GM21825 (cell line): ENCODE data around the gene HAGH.
"Not testable (repeated sequence)": the region's sequence is repeated elsewhere in the genome, so short reads cannot be mapped to it uniquely, and the experiment has no call there.

ENCODE experiments used
- ATAC-seq: cut with Tn5 transposase; IDR thresholded peaks from one replicate; pipeline ENCODE4 v1.9.1; 2021; ENCODE audit warnings: mild to moderate bottlenecking, moderate library complexity; ENCODE audit not compliant: unreplicated experiment

Gene HAGH

DNA sequence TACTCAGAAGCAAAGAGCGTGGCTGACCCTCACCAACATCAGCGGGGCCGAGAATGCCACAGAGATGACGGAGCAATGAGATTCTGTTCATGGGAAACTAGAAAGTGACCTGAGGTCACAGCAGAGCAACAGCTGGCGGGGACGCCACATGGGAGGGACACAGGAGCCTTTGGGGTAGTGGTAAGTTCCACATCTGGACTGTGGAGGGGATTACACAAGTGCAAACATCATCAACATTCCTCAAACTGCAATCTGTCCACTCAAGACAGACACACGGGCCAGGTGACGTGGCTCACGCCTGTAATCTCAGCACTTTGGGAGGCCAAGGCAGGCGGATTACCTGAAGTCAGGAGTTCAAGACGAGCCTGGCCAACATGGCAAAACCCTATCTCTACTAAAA, 11.2 kb downstream of the HAGH start:
- no peak for ATAC-seq

DNA sequence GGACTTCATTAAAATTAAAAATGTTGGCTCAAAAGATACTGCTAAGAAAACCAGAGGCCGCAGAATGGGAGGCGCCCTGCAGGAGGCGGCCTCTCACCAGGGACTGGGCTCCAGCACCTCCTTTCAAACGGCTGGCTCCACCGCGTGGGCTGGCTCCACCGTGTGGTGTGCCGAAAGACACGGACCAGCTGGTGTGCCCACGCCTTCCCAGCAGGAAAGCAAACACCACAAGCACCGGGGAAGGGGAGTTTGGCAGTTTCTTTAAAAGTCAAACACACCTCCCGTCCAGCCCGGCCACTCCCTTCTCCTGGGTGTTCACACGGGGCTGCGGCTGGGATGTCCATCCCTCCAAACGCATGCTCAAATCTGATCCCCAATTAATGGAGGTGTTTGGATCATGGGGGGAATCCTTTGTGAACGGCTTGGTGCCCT, 13.9 kb downstream of the HAGH start:
- ATAC-seq, result no peak

DNA sequence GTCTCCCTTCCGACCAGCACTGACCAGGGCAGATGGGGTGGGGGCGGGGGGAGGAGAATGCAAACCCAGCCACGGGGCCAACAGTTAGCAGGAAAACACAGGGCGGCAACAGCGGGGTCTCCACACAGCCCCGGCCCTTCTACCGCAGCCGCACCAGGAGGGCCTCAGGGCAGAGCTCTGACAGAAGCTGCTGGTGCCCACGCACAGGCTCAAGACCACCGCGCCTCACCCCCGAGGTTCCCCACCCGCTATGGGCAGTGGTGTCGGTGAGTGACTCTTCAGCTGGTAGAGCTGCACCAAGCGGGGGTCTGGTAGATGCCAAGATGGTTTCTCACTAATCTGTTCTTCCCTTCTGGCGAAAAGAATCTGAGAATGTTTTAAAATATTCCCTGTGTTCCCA, 16.1 kb downstream of the HAGH start:
- no peak for ATAC-seq

DNA sequence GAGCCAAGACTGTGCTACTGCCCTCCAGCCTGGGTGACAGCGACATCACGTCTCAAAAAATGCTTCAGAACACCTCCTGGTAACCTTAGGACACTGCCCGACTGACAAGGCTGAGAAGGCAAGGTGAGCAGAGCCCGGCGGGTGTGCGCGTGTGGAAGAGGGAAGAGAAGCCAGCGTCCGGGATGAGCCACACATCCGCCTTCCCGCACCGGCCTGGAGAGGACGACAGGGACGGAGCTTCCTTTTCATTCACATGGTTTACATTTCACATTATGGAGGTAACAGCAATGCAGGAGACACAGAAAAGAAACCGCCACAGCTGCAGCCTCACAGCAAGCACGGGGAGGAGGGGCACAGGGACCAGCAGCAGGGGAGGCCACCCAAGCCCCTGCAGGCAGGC, 16.5 kb downstream of the HAGH start:
- no peak for ATAC-seq

DNA sequence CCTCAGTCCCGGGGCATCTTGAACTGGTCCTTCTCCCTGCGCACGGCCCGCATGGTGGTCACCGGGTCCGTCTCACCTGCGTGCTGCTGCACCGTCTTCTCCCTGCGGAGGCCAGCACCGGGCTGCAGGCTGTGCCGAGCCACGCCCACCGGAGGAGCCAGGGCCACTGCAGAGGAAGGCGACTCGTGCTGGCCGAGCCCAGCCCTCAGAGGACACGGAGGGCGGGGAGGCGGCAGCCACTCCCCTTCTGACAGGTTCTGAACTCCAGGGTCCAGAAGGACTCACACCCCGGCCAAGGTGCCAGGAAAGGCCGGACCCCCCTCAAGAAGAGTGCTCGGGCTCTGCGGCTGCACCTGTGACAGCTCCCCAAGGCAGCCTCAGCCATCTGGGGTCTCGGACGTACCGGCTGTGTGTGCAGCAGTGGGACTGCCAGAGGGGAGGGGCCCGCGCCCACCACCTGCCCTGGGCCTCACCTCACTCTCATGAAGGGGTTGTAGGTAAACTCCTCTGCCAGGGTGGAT, 17.3 kb downstream of the HAGH start:
- no peak for ATAC-seq

DNA sequence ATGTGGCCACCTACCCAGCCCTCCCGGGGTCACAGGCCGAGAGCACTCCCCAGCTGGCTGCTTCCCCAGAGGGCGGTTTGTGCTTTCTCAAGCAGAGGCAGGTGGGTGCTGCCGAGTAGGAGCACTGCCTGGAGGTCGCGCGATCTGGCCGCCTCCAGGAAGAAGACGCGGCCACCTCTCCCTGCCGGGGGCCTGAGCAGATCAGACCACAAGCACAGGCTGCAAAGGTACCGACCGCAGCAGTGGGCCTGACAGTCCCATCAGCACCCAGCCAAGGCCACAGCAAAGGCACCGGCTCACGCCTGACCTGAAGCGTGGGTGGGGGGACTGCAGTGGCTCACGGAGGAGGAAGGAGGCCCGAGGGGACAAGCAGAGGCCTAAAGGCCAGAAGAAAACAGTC, 17.9 kb downstream of the HAGH start:
- no peak for ATAC-seq

DNA sequence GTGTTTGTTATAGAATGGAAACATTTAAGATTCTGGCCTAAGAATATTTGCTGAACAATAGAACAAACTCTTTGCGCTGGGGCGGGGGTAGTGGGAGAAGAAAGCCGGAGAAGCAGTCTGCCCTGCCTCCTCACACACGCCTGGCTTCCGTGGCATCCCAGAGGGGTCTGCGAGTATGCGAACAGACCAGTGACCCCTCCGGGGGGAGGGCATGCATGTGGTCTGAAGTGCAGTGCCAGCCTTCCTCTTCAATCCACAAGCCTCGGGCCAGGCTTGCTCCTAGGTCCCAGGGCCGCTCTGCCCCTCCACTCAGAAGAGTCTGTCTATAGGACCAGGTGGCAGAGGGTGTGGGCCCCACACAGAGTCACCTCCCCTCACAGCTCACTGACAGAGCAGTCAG, 19.0 kb downstream of the HAGH start:
- no peak for ATAC-seq

DNA sequence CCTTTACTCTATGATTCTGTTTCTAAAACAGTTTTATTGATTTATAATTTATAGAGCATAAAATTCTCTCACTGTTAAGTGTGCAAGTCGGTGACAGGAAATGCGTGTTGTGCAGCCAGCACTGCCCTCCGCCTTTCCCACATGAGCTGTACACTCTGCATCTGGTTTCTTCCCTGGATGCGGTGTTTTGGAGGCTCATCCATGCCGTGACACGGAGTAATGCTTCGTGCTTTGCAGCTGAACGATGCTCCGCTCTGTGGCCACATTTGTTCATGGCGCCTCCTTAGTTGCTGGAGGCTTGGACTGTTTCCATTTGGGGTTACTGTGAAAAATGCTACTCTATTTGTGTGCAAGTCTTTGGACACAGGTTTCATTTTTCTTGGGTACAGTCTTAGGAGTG, 25.9 kb downstream of the HAGH start:
- ATAC-seq, result no peak

DNA sequence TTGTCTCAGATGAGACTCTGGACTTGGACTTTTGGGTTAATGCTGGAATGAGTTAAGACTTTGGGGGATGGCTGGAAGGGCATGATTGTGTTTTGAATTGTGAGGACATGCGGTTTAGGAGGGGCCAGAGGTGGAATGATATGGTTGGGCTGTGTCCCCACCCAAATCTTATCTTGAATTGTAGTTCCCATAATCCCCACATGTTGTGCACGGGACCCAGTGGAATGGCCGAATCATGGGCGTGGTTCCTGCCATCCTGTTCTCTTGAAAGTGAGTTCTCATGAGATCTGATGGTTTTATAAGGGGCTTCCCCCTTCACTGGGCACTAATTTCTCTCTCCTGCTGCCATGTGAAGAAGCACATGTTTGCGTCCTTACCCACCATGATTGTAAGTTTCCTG, 27.4 kb downstream of the HAGH start:
- not testable (repeated sequence) for ATAC-seq

DNA sequence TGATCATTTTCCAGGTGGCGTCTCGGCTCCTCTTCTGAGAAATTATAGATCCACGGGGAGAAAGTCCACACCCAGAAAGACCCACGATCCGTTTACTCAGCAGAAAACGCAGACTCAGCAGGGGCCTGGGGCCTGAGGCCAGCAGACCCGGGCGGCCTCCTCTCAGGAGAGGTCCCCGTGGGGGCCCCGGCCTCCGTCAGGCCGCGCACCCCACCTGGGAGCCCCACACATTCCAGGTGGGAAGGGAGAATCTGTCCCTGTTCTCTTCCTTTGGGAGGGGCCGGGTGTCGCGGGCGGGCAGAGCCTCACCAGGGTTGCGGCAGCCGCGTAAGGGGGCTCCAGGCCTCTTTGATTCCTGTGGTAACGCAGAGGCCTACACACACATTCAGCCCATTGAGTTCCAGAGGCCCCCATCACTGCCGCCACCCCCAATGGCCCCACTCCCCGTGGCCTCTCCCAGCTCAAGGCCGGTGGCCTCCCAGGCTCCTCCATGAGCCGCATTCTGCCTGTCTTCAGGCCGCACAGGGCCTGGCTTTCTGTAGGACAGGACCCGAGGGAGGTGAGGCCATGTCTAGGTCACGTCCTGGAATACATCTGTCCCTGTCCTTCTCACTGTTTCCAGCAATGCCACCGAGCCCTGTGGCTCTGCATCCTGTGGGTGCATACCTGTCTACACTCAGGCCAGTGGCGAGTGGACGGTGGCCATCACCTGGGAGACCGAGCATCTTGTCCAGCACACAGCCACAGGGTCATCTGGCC, 31.5 kb downstream of the HAGH start:
- ATAC-seq, result no peak

DNA sequence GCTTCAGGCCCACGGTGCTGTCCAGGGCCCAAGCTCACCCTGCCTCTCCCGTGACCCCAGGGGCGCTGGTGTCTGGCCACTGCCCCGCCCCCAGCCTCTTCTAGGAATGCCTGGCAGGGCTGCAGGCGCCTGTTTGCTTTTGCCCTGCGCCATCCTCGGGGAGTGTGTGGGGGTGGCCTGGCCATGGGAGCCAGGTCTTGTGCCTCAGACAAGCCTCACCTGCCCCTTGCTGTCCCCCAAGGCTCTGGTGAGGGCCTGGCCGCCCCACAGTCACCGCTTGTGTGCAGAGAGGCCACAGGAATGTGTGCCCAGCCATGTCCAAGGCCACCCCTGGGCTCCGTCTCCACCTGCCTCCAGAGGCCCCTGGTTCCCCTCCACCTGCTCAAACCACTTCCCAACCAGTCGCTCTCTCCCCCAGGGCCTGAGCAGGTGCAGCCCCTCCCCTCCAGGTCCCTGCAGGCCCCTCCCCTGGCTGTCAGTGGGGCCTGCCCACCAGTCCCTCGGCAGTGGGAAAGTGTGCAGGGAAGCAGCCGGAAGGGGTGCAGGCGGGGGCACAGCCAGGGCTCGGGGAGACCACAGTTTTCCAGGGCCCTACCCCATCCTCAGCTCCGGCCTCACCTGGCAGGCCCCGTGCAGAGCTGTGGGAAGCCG, 32.3 kb downstream of the HAGH start:
- no peak for ATAC-seq

DNA sequence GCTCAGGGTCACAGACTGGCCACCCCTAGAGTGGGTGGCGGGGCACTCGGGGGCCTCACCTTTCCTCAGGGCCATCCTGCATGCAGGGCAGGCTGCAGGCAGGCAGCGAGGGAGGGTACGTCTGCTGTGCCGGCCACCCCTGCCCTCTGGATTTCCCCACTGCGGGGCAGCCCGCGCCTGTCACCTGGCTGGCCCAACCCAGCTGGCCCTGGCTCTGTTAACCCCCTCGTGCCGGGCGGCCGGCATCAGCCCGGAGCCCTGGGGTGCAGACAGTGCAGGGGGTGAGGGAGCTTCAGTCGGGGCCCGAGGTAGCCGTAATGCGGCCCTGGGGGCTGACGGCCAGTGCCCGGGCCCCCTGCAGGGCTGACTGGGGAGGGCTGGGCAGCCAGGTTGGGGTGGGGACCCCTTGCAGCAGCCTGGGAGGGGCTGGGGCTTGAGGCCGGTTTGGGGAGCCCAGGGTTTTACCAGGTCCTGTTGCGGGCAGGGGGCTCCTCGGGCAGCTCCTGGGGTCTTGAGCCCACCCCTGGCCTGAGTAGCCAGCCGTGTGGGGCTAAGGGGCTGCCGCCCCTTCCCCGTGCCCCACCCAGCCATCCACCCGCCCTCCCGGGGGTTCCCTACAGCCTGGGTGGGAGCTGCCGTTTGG, 32.9 kb downstream of the HAGH start, which contains the start of gene IGFALS:
Gene IGFALS, minus strand, starts transcription at position 128 of the 643 bp plus-strand sequence. Its CDS starts 53 bp downstream, at position 75.
- no peak for ATAC-seq

DNA sequence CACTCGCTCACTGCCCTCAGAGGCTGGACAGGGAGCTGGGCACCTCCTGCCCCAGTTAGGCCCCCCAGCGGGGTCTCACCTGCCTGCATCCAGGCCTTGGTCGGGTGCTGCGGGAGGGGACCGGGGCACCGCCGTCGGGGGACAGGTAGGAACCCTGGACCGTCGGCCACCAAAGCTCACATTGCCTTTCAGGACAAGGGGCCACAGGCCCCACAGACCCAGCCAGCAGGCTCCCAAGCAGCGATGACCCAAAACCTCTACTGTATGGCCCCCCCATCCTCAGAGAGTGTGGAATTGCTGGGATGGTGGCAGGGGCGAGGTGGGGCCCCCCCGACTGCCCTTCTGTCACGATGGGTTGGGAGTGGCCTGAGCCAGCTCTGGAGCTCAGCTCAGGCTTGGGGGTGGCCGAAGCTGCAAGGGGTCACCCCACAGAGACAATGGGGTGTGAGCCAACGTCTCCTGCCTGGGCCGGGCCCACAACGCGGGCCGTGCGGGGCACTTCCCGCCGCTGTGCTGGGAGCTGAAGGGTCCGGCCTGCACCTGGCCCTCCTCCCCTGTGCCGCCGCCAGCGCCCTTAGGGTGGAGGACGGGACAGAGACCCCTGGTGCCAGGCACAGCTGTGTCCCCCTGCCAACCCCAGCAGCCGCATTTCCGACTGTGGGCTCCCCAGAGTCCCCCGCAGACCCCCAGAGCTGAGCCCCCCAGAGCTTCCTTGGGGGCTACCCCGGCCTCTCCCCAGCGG, 33.6 kb downstream of the HAGH start:
- ATAC-seq, result no peak

DNA sequence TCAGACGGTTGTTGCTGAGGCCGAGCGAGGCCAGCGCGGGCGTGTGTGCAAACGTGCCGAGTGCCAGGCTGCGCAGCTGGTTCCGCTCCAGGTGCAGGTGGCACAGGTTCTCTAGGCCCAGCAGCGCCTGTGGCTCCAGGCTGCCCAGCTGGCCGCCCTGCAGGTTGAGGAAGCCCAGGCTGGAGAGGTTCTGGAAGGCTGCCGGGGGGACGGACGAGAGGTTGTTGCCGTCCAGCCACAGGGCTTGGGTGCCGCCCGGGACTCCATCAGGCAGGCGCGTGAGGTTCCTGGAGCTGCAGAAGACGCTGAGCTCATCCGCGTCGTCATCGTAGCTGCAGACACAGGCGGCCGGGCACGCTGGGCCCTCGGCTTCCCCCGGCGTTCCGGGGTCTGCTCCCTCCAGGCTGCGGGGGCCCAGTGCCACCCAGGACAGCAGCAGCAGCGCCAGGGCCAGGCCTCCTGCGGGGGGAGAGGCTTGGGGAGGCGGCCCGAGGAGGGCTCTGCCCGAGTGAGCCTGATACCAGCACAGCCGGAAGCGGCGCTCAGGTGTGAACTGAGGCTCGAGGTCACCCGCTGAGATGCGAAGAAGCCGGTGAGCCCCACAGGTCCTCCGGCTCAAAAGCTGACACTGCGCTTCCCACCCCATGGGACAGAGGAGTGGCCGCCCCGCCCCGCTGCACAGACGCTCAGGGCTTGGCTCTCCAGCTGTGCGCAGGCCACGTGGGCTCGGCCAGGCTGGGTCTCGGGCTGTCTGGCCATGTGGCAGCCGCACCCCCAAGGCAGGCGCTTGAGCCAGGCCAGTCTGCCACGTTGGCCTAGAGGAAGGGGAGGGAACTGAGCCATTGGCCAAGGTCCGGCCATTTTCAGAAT, 34.4 kb downstream of the HAGH start:
- no peak for ATAC-seq

DNA sequence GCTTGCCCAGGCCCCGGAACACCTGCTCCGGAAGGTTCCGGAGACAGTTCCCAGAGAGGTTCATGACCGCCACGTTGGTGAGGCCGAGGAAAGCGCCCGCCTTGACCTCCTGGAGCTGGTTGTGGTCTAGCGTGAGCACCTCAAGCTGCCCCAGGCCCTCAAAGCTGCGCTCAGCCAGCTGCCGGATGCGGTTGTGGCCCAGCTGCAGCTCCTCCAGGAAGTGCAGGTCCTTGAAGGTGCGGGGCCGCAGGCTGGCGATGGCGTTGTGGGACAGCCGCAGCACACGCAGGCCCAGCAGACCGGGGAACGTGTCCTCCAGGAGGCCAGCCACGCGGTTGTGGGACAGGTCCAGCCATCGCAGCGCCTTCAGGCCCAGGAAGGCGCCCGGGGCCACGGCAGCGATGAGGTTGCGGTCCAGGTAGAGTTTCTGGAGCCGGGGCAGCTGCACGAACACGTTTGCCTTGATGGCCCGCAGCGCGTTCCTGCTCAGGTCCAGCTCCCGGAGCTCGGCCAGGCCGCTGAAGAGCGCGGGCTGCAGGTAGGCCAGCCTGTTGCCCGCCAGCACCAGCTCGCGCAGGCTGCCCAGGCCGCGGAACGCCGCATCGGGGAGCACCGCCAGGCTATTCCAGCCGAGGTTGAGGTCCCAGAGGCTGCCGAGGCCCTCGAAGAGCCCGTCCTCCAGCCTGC, 35.2 kb downstream of the HAGH start:
- ATAC-seq, result no peak

DNA sequence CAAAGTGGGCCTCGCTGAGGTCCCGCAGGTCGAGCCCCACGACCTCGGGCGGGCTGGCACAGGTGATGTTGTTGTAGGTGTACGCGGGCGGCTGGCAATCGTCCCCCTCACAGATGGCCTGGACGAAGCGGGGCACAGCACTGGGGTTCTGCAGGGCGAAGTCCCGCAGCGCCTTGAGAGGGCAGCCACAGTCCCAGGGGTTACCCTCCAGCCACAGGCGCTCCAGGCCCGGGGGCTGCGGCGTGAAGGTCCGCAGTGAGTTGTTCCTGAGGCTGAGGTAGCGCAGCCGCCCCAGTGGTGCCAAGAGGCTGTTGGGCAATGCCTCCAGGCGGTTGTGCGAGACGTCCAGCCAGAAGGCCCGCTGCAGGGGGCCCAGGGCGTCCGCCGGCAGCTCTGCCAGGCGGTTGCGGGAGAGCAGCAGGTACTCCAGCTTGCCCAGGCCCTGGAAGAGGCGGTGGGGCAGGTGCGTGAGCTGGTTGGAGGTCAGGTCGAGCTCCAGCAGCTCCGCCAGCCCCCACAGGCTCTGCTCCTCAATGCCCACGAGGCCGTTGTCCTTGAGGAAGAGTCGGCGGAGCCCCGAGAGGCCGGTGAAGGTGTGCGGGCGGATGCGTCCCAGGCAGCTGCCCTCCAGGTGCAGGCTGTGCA, 35.9 kb downstream of the HAGH start:
- ATAC-seq, result no peak

DNA sequence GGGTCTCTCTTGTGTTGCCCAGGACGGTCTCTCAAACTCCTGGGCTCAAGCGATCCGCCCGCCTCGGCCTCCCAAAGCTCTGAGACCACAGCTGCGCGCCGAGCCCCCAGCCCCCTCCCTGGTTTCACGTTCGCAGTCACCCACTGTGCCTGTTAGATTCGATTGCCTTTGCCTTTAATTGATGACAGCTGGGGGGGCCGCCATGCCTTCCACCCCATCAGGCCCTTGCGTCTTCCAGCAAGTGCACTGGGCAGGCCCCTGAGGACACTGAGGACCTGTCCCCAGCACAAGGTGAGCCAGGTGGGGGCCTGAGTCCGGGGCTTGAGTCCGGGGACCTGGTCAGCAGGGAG, 36.4 kb downstream of the HAGH start:
- no peak for ATAC-seq

DNA sequence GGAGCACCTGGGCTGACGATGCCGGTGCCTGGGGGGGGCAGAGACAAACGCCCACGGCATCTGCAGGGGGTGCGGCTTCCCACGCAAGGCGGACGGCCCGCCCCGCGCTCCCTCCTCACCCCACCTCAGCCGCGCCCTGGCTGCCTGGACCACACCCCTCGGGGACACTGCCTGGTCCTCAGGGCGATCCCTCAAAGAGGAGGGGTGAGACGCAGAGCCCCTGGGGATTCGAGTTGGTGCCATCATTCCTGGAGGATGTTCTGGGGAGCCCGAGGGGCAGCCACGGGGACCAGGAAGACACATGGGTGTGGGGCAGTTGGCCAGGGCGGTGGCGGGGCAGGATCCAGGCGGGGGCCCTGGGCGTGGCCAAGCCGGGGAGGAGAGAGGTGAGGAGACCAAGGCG, 37.0 kb downstream of the HAGH start:
- no peak for ATAC-seq

DNA sequence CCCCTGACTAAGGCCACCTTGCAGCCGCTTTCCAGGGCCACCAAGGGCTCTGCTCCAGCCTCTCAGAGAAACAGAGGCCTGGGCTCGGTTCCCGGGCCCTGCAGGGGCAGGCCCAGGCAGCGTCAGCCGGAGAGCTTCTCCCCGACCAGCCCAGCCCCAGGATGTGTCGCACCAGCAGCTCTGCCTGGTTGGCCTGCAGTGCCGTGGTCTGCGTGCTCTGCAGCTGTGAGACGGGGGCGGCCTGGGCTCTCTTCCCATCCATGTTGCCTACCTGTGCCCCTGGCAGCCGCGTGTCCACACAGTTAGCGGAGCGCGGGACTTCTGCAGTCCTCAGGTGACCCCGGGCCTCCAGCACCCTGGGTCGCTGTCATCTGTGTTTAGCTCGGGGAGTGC, 37.9 kb downstream of the HAGH start:
- no peak for ATAC-seq
